GM12875 (cell line): ENCODE measurements around the gene ARID1B.

ENCODE experiments used
- H3K4me3 ChIP-seq: one replicate; pipeline ENCODE4 v1.5.1; 2011; ENCODE audit warnings: low read depth, low read length, control low read depth
- CTCF ChIP-seq: IDR thresholded peaks from 2 replicates; pipeline ENCODE4 v1.5.1; 2011; ENCODE audit warnings: low read depth, mild to moderate bottlenecking, control low read depth, inconsistent platforms, low read length, moderate library complexity, borderline replicate concordance; ENCODE audit not compliant: insufficient read depth

The ARID1B gene

GRCh38 chr6:157253017-157253416 is 475.8 kb downstream of the ARID1B start:
- no peak for TF ChIP-seq CTCF
- no peak overlapping the region for H3K4me3 ChIP-seq

- H3K4me3 ChIP-seq = no peak overlapping the region
- no peak for TF ChIP-seq CTCF
These were observed 476.5 kb downstream of the ARID1B start for GRCh38 chr6:157253699-157254098.

- no peak for TF ChIP-seq CTCF
- H3K4me3 ChIP-seq = no peak overlapping the region
These were observed 477.4 kb downstream of the ARID1B start for GRCh38 chr6:157254538-157254937.

- H3K4me3 ChIP-seq = no peak overlapping the region
- no peak for TF ChIP-seq CTCF
These were observed 477.9 kb downstream of the ARID1B start for GRCh38 chr6:157255079-157255478.

GRCh38 chr6:157258878-157259277 is 481.7 kb downstream of the ARID1B start:
- H3K4me3 ChIP-seq = no peak overlapping the region
- no peak for TF ChIP-seq CTCF

GRCh38 chr6:157259443-157259842 is 482.3 kb downstream of the ARID1B start:
- H3K4me3 ChIP-seq = no peak overlapping the region
- no peak for TF ChIP-seq CTCF
